ENCODE measurements around the gene NPB. TPM values are rescaled to one million over a fixed set of nuclear protein-coding genes. Genes with fewer than 3 reads are reported as not detected.

The NPB gene
- total and polyA plus RNA-seq, 2 donors (not counting 1 experiment from before 2014, with no cell fraction given): 0.44 TPM; not detected in 1

- Mint-ChIP-seq H3K4me1 (peaks cover 32% of the 10 kb centered on the region), H3K4me3 (peak within 1 kb of the TSS; percentile 92), H3K27ac (peak within 1 kb of the TSS; percentile 96), H3K9me3 (ENCODE audit: insufficient read depth) (no peaks in the 10 kb centered on the region), H3K27me3 (no peaks in the 10 kb centered on the region)
- Histone ChIP-seq H3K4me2 (replicated peaks; ENCODE audit: low read depth, low read length, poor library complexity, severe bottlenecking) (peak within 1 kb of the TSS; percentile 87), H3K27me3 (replicated peaks in 1 of 4; ENCODE audit: control extremely low read depth in 1 of 4, control insufficient read depth in 3 of 4, insufficient read depth in 4 of 4, low read length in 3 of 4) (no peaks in the 10 kb centered on the region), H3K27ac (ENCODE audit: low read length in 2 of 2) (peak within 1 kb of the TSS; percentile 94 to 98), H4K20me1 (ENCODE audit: control insufficient read depth, insufficient read depth, low read length, poor library complexity, severe bottlenecking) (peaks cover 36% of the 10 kb centered on the region), H3K79me2 (ENCODE audit: control insufficient read depth, insufficient read depth, low read length) (peaks cover 53% of the 10 kb centered on the region), H3K4me3 (ENCODE audit: control extremely low read depth in 1 of 5, extremely low read depth in 1 of 5, insufficient read depth in 1 of 5, low read depth in 2 of 5, low read length in 4 of 5) (peak within 1 kb of the TSS; percentile 71 to 80 (median 75)), H3K36me3 (replicated peaks in 1 of 2; ENCODE audit: control extremely low read depth in 1 of 2, control insufficient read depth in 1 of 2, extremely low read depth in 1 of 2, insufficient read depth in 2 of 2, low read length in 1 of 2) (peaks cover under 1 to 19% of the 10 kb centered on the region in 2 experiments), H3K9me3 (ENCODE audit: control extremely low read depth in 1 of 3, control insufficient read depth in 2 of 3, insufficient read depth in 1 of 3, low read length in 2 of 3) (no peaks in the 10 kb centered on the region), H3K9ac (ENCODE audit: low read length) (peak within 1 kb of the TSS; percentile 84), H2AFZ (ENCODE audit: insufficient read depth, low read depth, low read length, poor library complexity, severe bottlenecking) (peak within 1 kb of the TSS; percentile 76), H3K4me1 (ENCODE audit: control insufficient read depth in 2 of 2, insufficient read depth in 2 of 2, low read length in 2 of 2) (peaks cover 17 to 26% of the 10 kb centered on the region in 2 donors)
- ChIA-PET POLR2A (interaction anchor here (1.0 to 2.5 kb wide), 3 partner anchors 10 to 27 kb away, joined by 6 to 15 read pairs (median 9); partner anchors contain the start of genes ARHGDIA and MCRIP1), CTCF (interaction anchor here (1.0 to 1.6 kb wide), 2 partner anchors 10 to 157 kb away, joined by 4 to 7 read pairs; partner anchors contain the start of genes ARHGDIA and MRPL12)
- TF ChIP-seq EZH2 (IDR thresholded peaks at IDR 0.05; ENCODE audit: borderline replicate concordance, insufficient read depth, low read depth, low read length, poor library complexity, severe bottlenecking): no peak
- no peak for TF ChIP-seq CTCF (IDR thresholded peaks at IDR 0.05)
- no peak for ATAC-seq (ENCODE audit: low read depth)
- intact Hi-C loops (cut with micrococcal nuclease): loop anchor here (1.0 to 10.0 kb wide), 11 partner anchors 11 to 435 kb away; partner anchors contain the start of genes ALYREF, ANAPC11, ARHGDIA and ARL16
- under 1% methylated on average over 95 of the region's 95 CpGs for WGBS (ENCODE audit: insufficient coverage)
- DNase-seq: no peak
Observed at GRCh38 chr17:81859906-81860755, 41.9 kb upstream of the NPB start, which contains the start of gene P4HB. P4HB (minus strand) TSS chr17:81860535; CDS start chr17:81860471, 64 bp downstream.

All from B cell (primary cell).